SK-N-SH treated with all-trans-retinoic acid at 6 μM for 48 hours (cell line): Measurements from ENCODE around the gene GPR68.

Experiments used
- BACH2 ChIP-seq: fragments of 250-450 bp; sonication (Bioruptor Pico); IDR thresholded peaks from 2 replicates; pipeline ENCODE4 v1.9.0; 2021; ENCODE audit warnings: mild to moderate bottlenecking, borderline replicate concordance
- SNAI2 ChIP-seq: fragments of 250-450 bp; sonication (Bioruptor Pico); IDR thresholded peaks from 2 replicates; pipeline ENCODE4 v1.5.0; 2020; ENCODE audit warnings: mild to moderate bottlenecking, moderate library complexity
- ZFP30 ChIP-seq: fragments of 450-650 bp; formaldehyde crosslinking; IDR thresholded peaks from 2 replicates; pipeline ENCODE4 v1.5.0; 2022; ENCODE audit warnings: mild to moderate bottlenecking, moderate library complexity
- ZNF70 ChIP-seq: fragments of 450-650 bp; formaldehyde crosslinking; IDR thresholded peaks from 2 replicates; pipeline ENCODE4 v1.5.0; 2020; ENCODE audit warnings: mild to moderate bottlenecking, moderate library complexity
- TF ChIP-seq, protein P1 (sequence below): fragments of 250-450 bp; sonication (Bioruptor Pico); IDR thresholded peaks from 2 replicates; pipeline ENCODE4 v1.8.0; 2020; ENCODE audit warnings: mild to moderate bottlenecking, moderate library complexity, borderline replicate concordance

DNA sequence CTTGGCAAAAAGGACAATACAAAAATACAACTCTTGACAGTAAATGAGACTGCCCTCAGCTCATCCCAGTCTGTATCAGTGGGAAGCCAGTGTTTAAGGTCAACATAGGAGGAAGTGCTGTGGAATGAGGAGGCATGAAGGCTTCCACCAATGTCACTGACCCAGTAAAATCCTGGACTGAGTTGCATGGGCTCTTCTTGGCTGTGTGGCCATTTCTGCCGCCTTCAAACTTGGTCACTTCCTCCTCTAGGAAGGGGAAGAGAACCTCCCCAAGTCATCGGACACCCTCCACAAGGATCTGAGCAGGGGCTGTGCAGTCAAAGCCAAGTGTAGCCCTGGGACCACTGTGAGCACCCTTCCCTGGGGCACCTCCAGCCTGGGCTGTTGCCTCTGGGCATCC is 11.9 kb downstream of the GPR68 start:
- TF ChIP-seq BACH2 (CRISPR knock-in tag) (no peak), ZNF70 (no peak), SNAI2 (CRISPR knock-in tag) (no peak), ZFP30 (no peak)
- TF ChIP-seq, protein P1, sequence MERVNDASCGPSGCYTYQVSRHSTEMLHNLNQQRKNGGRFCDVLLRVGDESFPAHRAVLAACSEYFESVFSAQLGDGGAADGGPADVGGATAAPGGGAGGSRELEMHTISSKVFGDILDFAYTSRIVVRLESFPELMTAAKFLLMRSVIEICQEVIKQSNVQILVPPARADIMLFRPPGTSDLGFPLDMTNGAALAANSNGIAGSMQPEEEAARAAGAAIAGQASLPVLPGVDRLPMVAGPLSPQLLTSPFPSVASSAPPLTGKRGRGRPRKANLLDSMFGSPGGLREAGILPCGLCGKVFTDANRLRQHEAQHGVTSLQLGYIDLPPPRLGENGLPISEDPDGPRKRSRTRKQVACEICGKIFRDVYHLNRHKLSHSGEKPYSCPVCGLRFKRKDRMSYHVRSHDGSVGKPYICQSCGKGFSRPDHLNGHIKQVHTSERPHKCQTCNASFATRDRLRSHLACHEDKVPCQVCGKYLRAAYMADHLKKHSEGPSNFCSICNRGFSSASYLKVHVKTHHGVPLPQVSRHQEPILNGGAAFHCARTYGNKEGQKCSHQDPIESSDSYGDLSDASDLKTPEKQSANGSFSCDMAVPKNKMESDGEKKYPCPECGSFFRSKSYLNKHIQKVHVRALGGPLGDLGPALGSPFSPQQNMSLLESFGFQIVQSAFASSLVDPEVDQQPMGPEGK (CRISPR knock-in tag) = no peak
